GM19372 (cell line): Measurements from ENCODE around the gene EPM2AIP1.
"Not testable (repeated sequence)": the region's sequence is repeated elsewhere in the genome, so short reads cannot be mapped to it uniquely, and the experiment has no call there.

Experiments
- ATAC-seq: cut with Tn5 transposase; IDR thresholded peaks from one replicate; pipeline ENCODE4 v1.9.1; 2021; ENCODE audit warnings: mild to moderate bottlenecking, low read depth, moderate library complexity; ENCODE audit not compliant: unreplicated experiment

The EPM2AIP1 gene

GRCh38 chr3:36956155-36956554 lies 36.8 kb downstream of the EPM2AIP1 start:
- no peak for ATAC-seq

- no peak for ATAC-seq
Observed at GRCh38 chr3:36954452-36955134, 38.3 kb downstream of the EPM2AIP1 start.

- not testable (repeated sequence) for ATAC-seq
Observed at GRCh38 chr3:36947814-36948213, 45.1 kb downstream of the EPM2AIP1 start.

- ATAC-seq, result no peak
Observed at GRCh38 chr3:36945333-36945980, 47.5 kb downstream of the EPM2AIP1 start.

GRCh38 chr3:36944641-36945270 lies 48.2 kb downstream of the EPM2AIP1 start, which contains the start of gene TRANK1:
TSS of gene TRANK1 (minus strand) at chr3:36945054. CDS start at chr3:36944809, 245 bp downstream.
- ATAC-seq, result peak; percentile 56

GRCh38 chr3:36944012-36944640 lies 48.8 kb downstream of the EPM2AIP1 start:
- ATAC-seq, result peak; percentile 55

- no peak for ATAC-seq
Observed at GRCh38 chr3:36943601-36944000, 49.3 kb downstream of the EPM2AIP1 start.

GRCh38 chr3:36942638-36943248 lies 50.2 kb downstream of the EPM2AIP1 start:
- no peak for ATAC-seq

GRCh38 chr3:36941658-36942057 lies 51.3 kb downstream of the EPM2AIP1 start:
- ATAC-seq, result no peak

- ATAC-seq, result no peak
Observed at GRCh38 chr3:36941162-36941561, 51.8 kb downstream of the EPM2AIP1 start.

GRCh38 chr3:36937492-36937891 lies 55.4 kb downstream of the EPM2AIP1 start:
- no peak for ATAC-seq
